Mesenteric fat pad (tissue), 1 donor: Measurements from ENCODE around the gene SP9. TPM values are rescaled to one million over a fixed set of nuclear protein-coding genes. Genes with fewer than 3 reads are reported as not detected.

Source experiments
- DNase-seq: peaks from one replicate; pipeline ENCODE4 v3.0.0-alpha.2; 2020; ENCODE audit warnings: low spot score
- long read RNA-seq: library from polyadenylated mRNA; unstranded; transcript quantifications from one replicate; pipeline ENCODE4 v2.0.0, GENCODE V29; 2020
- total RNA-seq: library from RNA; stranded (reverse); fragmentation: NEBNext Ultra II Directional; extraction: Animal tissue kit (Norgen Biotek cat#: 25700); gene quantifications from one replicate; pipeline ENCODE4 v1.2.1, GENCODE V29; 2021
- donor health status: DM: yes; HTN: yes; CAD: no.

SP9 gene
- not detected for total RNA-seq
- long read RNA-seq = 0 reads

DNA sequence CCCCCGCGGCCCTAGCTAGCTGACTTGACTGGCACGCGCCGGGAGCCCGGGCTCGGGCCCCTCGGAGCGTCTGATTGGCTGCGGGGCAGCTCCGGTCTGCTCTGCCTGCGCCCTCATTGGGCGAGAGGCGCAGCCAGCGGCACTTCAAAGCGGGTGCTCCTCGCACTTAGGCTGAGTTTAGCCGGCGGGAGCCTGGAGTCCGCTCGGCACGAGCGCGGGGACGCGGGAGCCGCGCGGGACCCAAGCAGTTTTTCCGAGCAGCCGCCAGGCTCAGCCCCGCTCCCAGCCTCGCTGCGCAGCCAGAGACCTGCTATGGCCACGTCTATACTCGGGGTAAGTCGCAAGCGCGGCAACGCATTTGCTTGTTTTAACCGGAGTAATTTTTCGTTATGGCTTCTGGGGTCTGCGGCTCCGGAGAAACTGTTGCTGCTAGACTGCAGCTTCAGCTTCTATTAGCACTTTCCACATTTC, at the start of gene SP9:
Gene SP9, plus strand, starts transcription at position 174 of the 471 bp plus-strand sequence. Its CDS starts 139 bp downstream, at position 313.
- no peak for DNase-seq

DNA sequence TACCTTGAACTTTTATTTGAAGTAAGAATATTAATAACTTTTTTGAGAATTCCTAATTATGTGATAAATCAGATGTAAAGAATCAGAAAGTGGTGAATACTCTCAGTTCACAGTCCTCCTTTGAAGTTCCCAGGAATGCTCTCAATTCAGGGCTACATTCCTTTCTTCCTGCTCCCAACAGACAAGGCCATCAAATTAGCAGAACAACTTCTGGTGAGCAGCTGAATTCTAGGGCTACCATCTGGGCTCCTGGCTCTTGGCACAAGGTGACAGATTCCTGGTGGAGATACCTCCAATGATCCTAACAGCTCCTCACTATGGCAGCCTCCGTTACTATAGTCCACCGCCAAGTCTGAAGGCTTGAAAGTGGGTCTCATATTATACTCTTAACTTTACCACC, 48.6 kb upstream of the SP9 start:
- DNase-seq = no peak

DNA sequence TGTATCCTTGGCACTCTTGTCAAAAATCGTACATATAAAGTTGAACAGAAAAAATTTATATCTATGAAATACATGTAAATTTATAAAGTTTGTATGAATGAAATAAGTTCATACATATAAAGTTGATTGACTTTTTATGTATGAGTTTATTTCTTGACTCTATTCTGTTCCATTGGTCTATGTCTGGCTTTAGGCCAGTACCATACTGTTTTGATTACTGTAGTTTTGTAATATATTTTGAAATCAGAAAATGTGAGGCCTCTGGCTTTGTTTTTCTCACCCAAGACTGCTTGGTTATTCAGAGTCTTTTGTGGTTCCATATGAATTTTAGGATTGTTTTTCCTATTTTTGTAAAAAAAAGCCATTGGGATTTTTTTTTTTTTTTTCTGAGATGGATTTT, 41.8 kb upstream of the SP9 start:
- DNase-seq = no peak

DNA sequence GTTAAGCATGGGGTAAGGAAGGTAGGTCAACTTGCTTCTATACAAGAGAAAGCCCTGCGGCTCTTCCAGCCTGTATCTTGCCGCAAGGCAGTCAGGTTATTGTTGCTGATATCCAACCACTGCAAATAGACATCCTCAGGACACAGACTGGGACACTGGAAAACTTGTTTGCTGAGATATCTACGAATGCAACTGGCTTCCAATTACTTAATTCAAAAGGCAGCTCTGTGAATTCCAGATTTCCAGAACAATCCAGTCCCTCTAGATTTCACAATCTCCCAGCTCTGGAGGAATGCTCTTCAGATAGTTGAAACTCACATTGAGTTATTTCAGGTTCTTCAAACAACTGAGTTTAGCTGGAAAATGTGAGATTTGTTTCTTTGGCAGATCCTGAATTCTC, 34.6 kb upstream of the SP9 start:
- no peak for DNase-seq

DNA sequence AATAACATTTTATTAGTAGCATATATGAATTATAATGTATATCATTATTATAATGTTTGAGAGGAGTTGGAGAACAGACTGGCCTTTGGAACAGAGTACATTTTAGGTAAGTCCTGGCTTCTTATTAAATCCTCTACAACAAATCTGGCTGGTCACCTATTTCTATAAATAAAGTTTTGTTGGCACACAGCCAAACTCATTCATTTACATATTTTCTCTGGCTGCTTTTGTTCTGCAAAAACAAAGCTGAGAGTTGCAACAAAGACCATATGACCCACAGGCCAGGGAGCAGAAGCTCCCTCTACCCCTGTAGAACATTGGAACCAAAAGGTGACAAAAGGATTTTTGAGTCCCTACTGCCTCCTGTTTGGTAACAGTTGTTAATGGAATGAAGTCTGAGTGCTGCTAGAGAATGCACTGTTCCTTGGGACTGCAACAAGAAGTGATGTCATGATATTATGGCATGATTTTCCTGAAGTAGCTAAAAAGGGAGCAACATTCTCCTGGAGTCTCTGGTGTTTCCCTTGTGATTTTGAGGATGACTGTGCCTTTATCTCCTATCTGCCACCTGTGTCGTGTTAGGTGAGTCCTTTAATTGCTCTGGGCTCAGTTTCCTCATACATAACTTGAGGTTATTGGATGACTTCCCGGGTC, 22.0 kb upstream of the SP9 start:
- no peak for DNase-seq

DNA sequence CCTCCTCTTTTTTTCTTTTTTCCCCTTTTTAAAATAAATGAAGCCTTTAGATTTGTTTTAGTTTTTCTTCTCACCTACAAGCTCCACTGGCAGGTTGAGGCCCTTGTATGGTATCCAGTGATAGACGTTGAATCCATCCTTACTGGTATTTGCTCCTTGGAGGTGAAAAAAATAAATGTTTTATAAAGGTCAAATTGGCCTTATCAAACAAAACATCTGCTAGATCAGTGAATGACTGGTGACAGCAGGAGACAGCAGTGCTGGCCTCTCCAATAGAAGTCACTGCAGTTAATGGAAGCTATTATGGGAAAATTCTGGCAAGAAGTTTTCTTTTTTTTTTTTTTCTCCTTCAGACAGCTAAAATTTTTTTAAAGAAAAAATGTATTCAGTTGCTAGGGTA, 12.6 kb upstream of the SP9 start:
- no peak for DNase-seq

DNA sequence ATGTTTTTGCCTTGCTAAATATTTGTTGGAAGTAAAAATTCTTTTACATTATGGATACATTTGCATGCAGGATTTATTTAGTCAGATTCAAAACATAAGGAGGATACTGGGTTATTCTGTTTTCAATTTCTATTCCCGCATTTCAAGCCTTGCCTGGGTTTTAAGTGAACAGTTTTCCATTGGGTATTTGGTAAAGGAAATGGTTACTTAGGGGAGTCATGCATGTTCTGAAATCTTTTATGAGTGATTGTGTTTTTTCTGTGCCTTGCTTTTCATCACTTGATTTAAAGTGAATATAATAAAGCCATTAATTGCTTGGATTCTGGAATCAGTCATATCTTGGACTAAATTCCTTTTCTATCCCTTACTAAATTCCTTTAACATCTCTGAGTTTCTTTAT, 12.0 kb upstream of the SP9 start:
- DNase-seq = no peak

DNA sequence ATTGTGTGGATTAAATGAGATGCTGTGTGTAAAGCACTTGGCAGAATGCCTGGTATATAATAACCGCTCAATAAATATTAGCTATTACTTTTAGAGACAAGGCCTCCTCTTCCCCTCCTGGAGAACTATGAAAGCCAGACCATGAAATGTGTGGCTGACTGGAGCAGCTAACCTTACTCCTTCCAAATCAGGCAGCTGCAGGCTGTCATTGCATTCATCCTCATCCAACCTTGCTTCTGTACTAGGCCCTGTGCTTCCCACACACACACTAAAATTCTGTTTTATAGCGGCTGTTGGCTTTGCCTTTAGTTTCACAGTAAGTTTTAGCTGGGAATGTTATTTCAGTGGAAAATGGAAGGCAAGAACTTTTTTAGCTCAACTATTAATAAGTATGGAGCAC, 10.2 kb upstream of the SP9 start:
- no peak for DNase-seq

DNA sequence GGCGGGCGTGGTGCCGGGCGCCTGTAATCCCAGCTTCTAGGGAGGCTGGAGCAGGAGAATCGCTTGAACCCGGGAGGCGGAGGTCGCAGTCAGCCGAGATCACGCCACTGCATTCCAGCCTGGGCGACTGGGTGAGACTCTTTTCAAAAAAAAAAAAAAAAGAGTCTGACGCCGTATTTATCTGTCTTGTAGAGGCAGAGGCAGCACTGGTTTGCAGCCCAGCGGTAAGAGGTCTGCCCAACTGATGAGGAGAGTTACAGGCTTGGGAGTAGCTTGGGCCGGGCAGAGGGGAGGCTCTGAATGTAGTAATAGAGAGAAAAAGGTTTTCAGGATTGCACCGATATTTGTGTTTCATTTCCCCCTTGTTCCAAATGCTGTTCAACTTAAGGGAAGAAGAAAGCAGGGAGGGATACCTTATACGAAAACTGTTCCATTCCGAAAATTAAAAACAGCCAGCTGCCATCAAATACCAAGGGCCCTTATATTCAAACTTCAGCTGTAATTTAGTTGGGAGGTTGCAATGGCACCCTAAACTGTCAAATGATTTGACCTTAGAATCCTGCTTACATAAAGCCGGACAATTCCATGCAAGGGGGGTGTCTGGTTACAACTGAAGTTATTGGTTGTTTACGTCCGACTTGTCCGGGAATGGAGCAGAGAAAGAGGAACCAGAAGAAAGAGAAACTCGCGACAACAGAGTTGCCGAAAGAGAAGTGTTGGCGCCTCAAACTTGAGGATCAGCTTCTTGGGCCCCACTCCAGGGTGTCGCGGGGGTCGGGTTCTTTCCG, 9.2 kb upstream of the SP9 start:
- no peak for DNase-seq

DNA sequence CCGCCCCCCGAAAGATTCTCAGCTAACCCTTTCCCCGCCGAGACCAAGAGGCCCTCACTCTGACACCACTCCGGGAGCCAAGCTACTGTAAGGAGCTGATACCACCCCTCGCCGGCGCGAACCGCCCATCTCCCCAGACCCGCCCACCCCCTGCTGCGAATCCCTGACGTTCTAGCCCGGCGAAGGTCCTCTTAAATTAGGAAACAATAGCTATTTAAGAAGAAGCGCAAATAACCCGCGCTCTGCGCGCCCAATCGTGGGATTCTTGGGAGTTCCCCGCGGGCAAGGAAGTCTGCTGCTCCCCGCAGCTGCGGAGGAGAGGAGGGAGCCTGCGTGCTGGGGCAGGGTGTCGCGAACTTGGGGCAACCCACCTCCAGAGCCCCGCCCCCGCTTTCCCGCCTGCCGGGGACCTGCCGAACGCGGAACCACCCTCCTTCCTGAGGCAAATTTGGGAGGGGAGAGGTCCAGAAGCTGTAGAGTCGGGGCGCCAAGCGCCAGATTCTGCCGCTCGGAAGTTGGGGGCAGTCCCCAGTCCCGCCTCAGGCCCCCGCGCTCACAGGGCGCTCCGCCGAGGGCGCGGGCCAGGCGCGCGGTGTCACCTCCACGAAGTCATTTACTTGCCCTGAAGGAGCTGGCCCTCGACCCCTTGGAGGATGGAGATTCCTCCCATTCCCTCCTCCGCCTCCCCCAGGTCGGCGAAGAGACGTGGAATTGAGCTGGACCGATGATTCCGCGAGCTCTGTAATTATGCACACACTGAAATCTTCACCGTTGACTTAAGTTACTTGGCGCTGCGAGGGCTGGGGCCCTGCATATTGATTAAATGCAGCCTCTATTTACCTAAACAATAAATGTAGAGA, 8.4 kb upstream of the SP9 start:
- DNase-seq = no peak

DNA sequence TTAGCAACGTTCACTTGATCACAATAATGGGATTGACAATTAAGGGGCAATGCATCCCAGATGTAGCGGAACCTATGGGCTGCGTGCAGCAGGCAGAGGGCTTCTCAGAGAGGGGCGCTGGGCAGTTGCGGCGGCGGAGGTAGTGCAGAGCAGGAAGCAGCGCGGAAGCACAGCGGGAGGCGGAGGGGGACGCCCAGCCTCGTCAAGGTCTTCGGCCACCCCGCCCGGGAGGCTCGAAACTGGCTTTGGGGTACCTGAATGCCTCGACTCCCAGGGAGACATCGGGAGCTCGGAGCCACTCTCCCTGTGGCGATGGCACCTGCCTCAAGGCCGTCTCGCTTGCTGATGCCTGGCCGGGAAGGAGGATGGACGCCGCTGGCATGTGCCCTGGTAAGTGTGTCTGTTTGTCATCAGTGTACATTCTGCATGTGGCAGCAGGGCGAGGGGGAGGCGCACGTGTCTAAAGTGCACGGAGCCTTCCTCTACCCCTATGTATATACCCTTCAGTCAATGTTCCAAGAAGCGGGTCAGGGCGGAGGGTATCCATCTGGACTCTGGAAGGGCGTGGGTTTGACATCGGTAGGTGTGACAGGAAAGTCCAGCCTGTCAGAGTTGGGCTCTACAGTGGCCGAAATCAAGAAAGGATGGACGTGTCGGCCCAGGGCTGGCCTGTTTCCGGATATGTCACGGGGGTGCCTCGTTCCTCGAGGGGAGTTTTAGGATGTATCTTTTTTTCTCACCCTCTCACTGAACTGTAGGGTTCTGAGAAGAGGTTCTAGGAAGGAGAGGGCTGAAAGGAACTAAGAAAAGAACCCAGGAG, 7.5 kb upstream of the SP9 start:
- no peak for DNase-seq

DNA sequence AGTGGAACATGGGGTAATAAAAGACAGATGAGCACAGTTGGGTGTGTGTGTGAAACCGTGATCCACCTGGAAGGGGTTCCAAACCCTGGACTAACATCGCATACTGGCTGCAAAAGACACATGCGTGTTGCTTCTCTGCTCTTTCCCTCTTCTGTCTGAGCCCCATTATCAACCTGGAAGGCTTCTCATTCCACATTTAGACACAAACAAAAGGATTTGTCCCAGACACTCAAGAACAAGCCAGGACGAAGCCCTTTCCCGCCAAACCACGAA, 7.0 kb upstream of the SP9 start:
- no peak for DNase-seq

DNA sequence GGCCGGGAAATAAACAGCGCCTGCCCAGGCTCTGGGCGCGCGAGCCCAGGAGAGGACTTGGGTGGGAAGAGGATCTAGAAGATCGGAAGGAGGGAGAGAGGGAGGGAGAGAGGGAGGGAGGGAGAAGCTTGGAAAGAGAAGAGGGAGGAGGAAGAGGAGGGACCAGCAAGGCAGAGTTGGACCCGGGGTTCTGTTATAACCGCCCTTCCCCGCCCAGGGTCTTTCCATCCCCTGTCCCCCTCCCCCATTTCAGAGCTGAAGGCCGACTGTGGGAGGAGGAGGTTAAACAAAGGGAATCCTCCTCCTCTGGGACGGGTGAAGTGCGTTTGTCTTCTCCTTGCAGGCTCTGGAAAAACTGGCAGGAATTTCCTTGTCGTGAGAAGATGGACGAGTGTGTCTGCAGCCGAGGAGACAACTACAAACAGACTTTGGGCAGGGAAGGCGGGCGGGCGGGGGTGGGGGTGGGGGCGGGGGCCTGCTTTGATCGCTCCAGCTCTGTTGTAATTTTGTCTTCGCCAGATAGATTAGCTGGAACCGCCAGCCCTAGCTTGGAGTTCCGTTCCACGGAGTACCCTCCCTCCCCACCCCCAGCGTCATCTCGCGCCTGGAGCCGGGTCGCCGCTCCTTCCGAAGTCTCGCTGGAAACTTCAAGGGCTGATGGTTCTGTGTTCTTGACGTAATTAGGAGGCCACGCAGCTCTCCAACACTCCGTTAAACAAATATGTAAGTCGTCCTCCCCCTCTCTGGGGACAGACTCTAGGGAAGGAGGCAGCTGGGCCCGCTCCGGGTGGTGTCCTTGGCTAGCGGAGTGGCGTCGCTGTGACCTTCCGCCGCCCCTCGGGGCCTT, 6.4 kb upstream of the SP9 start:
- DNase-seq = no peak

DNA sequence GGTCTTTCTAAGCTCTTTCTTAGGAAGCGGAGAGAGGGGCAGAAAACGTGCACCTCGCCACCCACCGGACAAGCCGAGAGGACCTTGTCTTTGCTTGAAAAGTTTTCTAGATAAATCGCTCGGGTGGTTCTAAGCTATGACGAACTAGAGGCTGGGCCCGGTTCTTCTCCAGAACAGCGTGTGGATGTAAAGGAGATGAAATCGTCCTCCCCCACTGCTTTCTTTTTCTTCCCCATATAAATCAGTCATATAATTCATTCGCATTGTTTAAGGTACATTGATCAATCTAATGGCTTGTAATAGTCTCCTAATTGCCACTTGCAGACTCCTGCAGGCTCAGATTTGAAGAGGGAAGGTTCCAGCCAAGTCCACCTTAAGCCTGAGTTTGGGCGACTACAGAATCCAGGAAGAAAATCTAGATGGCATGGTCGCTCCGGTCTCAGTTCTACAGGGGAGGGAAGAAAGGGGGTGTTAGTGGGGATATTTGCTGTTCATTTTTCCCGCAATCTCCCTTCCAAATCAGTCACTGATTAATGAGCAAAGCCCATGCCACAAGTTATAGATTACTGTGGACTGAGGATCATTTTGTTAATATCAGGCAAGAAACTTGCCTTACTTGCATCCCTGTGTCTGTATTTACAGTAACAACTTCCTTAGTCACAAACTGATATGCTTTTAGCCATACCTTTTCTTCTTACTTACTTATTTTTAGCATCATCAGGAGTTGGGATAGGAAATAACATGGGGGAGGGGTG, 5.6 kb upstream of the SP9 start:
- no peak for DNase-seq

DNA sequence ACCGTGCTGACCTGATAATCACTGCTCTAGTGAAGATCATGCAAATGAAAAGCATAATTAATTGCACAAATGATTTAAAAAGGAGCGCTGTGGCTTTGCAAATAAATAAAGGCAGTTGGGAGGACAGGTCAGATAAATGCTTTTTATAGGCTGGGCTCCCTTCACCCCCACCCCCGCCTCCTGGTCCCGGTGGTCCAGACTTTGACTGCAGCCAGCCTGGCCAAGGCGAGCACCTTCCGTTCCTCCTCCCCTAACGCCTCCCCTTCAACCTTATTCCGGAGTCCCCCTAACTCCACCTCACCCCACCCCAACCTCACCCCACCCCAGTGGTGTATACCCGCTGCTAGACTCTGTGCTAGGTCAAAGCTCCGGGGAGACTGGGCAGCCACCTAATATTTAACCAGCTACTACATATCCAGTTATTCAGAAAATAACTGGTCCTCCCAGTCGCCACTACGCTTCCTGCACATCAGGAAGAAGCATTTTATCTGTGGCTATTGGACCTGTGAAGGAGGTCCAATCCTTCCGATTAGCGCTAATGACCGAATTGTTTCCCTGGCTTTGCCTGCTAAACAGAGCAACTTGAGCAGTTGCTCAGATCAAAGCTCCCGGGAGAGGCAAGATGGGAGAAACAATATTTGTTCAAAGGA, 3.7 kb upstream of the SP9 start:
- no peak for DNase-seq

DNA sequence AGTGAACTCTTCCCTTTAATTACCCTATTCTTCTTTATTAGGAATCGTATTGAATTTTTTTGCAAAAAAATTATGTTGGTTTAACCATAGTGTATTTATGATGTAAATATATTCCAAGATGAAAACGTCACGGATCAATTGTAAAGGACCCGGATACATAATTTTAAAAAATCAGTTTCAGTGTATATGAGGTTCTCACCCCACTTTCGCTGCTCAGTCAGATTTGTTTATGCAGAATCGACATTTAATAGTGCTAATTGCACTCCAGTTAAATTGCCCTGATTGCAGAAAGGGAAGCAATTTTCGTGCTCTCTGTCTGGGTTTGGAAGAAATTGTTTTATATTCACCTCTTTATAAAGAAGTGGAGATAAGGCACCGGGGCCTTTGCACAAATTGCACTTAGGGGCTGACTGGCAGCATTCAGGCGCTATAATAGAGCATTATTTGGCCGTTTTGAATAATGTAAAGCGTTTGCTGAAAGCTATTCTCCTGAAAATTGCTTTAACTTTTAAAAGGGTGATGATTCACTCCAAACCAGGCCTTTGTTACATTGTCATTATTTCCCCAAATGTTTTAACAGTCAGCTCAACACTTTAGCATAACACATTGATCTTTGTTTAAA, 3.0 kb upstream of the SP9 start:
- no peak for DNase-seq

DNA sequence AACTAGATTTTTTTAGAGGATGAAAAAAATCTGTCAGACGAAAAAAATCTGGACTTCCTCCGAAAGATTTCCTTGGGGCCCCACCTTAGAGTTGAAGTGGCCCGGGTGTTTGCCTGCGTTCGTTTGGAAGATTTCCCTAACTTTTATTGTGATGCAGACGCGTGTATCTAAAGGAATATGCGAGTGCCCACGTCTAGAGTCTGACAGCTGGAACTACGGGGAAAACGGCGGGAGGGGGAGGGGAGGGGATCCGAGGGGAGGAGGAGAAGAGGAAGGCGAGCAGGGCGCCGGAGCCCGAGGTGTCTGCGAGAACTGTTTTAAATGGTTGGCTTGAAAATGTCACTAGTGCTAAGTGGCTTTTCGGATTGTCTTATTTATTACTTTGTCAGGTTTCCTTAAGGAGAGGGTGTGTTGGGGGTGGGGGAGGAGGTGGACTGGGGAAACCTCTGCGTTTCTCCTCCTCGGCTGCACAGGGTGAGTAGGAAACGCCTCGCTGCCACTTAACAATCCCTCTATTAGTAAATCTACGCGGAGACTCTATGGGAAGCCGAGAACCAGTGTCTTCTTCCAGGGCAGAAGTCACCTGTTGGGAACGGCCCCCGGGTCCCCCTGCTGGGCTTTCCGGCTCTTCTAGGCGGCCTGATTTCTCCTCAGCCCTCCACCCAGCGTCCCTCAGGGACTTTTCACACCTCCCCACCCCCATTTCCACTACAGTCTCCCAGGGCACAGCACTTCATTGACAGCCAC, 2.4 kb upstream of the SP9 start:
- DNase-seq = no peak

DNA sequence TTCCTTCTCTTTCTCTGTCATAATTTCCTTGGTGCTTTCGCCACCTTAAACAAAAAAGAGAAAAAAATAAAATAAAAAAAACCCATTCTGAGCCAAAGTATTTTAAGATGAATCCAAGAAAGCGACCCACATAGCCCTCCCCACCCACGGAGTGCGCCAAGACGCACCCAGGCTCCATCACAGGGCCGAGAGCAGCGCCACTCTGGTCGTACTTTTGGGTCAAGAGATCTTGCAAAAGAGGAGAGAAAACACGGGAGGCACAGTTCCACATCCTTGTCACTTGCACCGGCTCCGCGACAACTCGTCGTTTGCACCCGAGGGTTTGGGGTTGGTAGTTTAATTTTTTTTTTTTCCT, 1.8 kb upstream of the SP9 start:
- DNase-seq = no peak
